Astrocyte (in vitro differentiated cells and primary cell): ENCODE results near the gene KRTAP21-2. TPM values are rescaled to one million over a fixed set of nuclear protein-coding genes. Genes with fewer than 3 reads are reported as not detected.

Source experiments
- DNase-seq: peaks from one replicate; pipeline ENCODE4 v3.0.0-alpha.2; 2010; ENCODE audit warnings: low read depth
- FAIRE-seq: peaks from 2 replicates; lab custom pipeline; 2011; peaks lifted over from hg19 to GRCh38; lab: Jason Lieb, UNC
- H2AFZ ChIP-seq: 2 replicates; pipeline ENCODE4 v1.6.0; 2012; ENCODE audit warnings: low read depth, low read length, inconsistent platforms
- H3K27ac ChIP-seq: 2 replicates; pipeline ENCODE4 v1.5.1; 2011; ENCODE audit warnings: low read depth, low read length, inconsistent platforms
- H3K27me3 ChIP-seq: 2 replicates; pipeline ENCODE4 v1.6.0; 2011; ENCODE audit warnings: low read length, inconsistent platforms; ENCODE audit not compliant: insufficient read depth
- H3K36me3 ChIP-seq: 2 replicates; pipeline ENCODE4 v1.5.1; 2011; ENCODE audit warnings: low read length, inconsistent platforms; ENCODE audit not compliant: insufficient read depth
- H3K4me1 ChIP-seq: 2 replicates; pipeline ENCODE4 v1.5.1; 2011; ENCODE audit warnings: low read length, inconsistent platforms; ENCODE audit not compliant: insufficient read depth
- H3K4me2 ChIP-seq: 2 replicates; pipeline ENCODE4 v1.6.0; 2012; ENCODE audit warnings: low read length, inconsistent platforms
- H3K4me3 ChIP-seq: 2 replicates; pipeline ENCODE4 v1.5.1; 2011; ENCODE audit warnings: low read depth, mild to moderate bottlenecking, low read length, inconsistent platforms; ENCODE audit not compliant: insufficient read depth
- H3K79me2 ChIP-seq: 2 replicates; pipeline ENCODE4 v1.6.0; 2012; ENCODE audit warnings: mild to moderate bottlenecking, low read length, inconsistent platforms; ENCODE audit not compliant: insufficient read depth
- H3K9ac ChIP-seq: 2 replicates; pipeline ENCODE4 v1.6.0; 2012; ENCODE audit warnings: mild to moderate bottlenecking, low read length, inconsistent platforms
- H3K9me3 ChIP-seq: 2 replicates; pipeline ENCODE4 v1.5.1; 2012; ENCODE audit warnings: low read depth, mild to moderate bottlenecking, low read length, inconsistent platforms; ENCODE audit not compliant: insufficient read depth
- H4K20me1 ChIP-seq: 2 replicates; pipeline ENCODE4 v1.6.0; 2012; ENCODE audit warnings: low read length, inconsistent platforms; ENCODE audit not compliant: insufficient read depth
- H3K27ac Mint-ChIP-seq: one replicate; pipeline ENCODE4 v1.8.0; 2021; ENCODE audit warnings: mild to moderate bottlenecking, mixed read lengths; ENCODE audit not compliant: unreplicated experiment
- H3K27me3 Mint-ChIP-seq: one replicate; pipeline ENCODE4 v1.8.0; 2021; ENCODE audit warnings: low read depth, mixed read lengths; ENCODE audit not compliant: unreplicated experiment
- H3K36me3 Mint-ChIP-seq: one replicate; pipeline ENCODE4 v1.8.0; 2021; ENCODE audit warnings: low read depth, mixed read lengths; ENCODE audit not compliant: unreplicated experiment
- H3K4me1 Mint-ChIP-seq: one replicate; pipeline ENCODE4 v1.8.0; 2021; ENCODE audit warnings: low read depth, mixed read lengths; ENCODE audit not compliant: unreplicated experiment
- H3K4me3 Mint-ChIP-seq: one replicate; pipeline ENCODE4 v1.8.0; 2021; ENCODE audit warnings: mild to moderate bottlenecking, moderate library complexity, mixed read lengths; ENCODE audit not compliant: unreplicated experiment
- H3K9me3 Mint-ChIP-seq: one replicate; pipeline ENCODE4 v1.8.0; 2021; ENCODE audit warnings: mild to moderate bottlenecking, mixed read lengths; ENCODE audit not compliant: unreplicated experiment
- EZH2 ChIP-seq: IDR thresholded peaks from 2 replicates; pipeline ENCODE4 v1.6.1; 2012; ENCODE audit warnings: mild to moderate bottlenecking, low read length, inconsistent platforms; ENCODE audit not compliant: insufficient read depth
- total RNA-seq: library from RNA; stranded (reverse); gene quantifications from 2 replicates; pipeline ENCODE4 v1.2.1, GENCODE V29; 2021
- TF ChIP-seq, protein P1 (sequence below): IDR thresholded peaks from 2 replicates; pipeline ENCODE4 v1.5.1; 2011; ENCODE audit warnings: low read depth, mild to moderate bottlenecking, inconsistent platforms, low read length, moderate library complexity; ENCODE audit not compliant: insufficient read depth

The KRTAP21-2 gene
- total RNA-seq, 1 donor from 2014 or later = not detected

- H3K4me3 Mint-ChIP-seq = no peak overlapping the region
- H3K9me3 Mint-ChIP-seq = no peaks in the 10 kb centered on the region
- H3K4me1 ChIP-seq = peaks cover 3% of the 10 kb centered on the region
- H3K4me1 Mint-ChIP-seq = peaks cover 15% of the 10 kb centered on the region
- no peaks in the 10 kb centered on the region for H4K20me1 ChIP-seq
- H3K4me3 ChIP-seq = no peak overlapping the region
- no peak overlapping the region for H3K27ac Mint-ChIP-seq
- H2AFZ ChIP-seq = no peak overlapping the region
- no peak overlapping the region for H3K9ac ChIP-seq
- no peaks in the 10 kb centered on the region for H3K9me3 ChIP-seq
- H3K36me3 Mint-ChIP-seq = no peaks in the 10 kb centered on the region
- FAIRE-seq (no peak), DNase-seq (no peak)
- no peaks in the 10 kb centered on the region for H3K27me3 ChIP-seq
- no peak overlapping the region for H3K27ac ChIP-seq
- no peak overlapping the region for H3K4me2 ChIP-seq
- peaks cover 2% of the 10 kb centered on the region for H3K27me3 Mint-ChIP-seq
- TF ChIP-seq, protein P1, sequence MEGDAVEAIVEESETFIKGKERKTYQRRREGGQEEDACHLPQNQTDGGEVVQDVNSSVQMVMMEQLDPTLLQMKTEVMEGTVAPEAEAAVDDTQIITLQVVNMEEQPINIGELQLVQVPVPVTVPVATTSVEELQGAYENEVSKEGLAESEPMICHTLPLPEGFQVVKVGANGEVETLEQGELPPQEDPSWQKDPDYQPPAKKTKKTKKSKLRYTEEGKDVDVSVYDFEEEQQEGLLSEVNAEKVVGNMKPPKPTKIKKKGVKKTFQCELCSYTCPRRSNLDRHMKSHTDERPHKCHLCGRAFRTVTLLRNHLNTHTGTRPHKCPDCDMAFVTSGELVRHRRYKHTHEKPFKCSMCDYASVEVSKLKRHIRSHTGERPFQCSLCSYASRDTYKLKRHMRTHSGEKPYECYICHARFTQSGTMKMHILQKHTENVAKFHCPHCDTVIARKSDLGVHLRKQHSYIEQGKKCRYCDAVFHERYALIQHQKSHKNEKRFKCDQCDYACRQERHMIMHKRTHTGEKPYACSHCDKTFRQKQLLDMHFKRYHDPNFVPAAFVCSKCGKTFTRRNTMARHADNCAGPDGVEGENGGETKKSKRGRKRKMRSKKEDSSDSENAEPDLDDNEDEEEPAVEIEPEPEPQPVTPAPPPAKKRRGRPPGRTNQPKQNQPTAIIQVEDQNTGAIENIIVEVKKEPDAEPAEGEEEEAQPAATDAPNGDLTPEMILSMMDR = no peak
- no peak for TF ChIP-seq EZH2
- no peaks in the 10 kb centered on the region for H3K36me3 ChIP-seq
- no peaks in the 10 kb centered on the region for H3K79me2 ChIP-seq
These were observed 27.7 kb downstream of the KRTAP21-2 start for GRCh38 chr21:30719401-30719800.

DNA sequence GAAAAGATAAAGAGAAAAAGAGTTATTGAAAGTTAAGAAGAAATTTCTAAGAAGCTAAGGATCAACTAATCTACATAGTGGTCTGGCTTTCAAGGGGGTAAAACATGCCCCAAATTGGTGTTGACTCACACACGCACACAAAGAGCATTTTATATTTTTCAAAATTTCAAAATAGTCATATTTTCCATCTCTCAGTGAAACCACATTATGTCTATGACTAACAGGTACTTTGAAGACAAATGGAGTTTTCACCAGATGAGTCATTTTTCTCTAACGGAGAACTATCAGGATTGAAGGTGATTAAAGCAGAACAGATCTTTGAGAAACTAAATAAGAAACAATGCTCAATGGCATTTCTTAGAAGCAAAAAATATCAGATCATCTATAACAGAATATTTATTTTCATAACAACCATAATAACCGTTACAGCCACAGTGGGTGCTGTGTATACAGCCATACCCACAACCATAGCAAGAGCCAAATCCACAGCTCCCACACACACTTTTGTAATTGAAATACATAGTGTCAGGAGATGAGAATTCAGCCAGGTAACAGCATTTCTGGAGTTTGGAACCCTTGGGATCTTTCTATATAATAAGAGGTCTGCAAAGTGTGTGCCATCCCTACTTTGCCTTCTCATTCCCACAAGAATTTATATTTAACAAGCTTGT lies 28.7 kb downstream of the KRTAP21-2 start, which contains the start of gene KRTAP21-3:
Gene KRTAP21-3 (minus strand): TSS at position 539 of the 671 bp plus-strand sequence. CDS start 18 bp downstream, at position 521.
- no peak within 1 kb of the TSS for H3K4me3 Mint-ChIP-seq
- H3K4me1 ChIP-seq = peaks cover 3% of the 10 kb centered on the region
- peaks cover 17% of the 10 kb centered on the region for H3K4me1 Mint-ChIP-seq
- H3K27me3 Mint-ChIP-seq = no peaks in the 10 kb centered on the region
- peak within 1 kb of the TSS; percentile 45 for H3K27ac Mint-ChIP-seq
- H3K27me3 ChIP-seq = no peaks in the 10 kb centered on the region
- no peak within 1 kb of the TSS for H2AFZ ChIP-seq
- DNase-seq (peak; percentile 77), FAIRE-seq (no peak)
- H3K9me3 ChIP-seq = no peaks in the 10 kb centered on the region
- H3K36me3 Mint-ChIP-seq = no peaks in the 10 kb centered on the region
- H3K79me2 ChIP-seq = no peaks in the 10 kb centered on the region
- H3K9ac ChIP-seq = peak within 1 kb of the TSS; percentile 51
- H3K4me2 ChIP-seq = peak within 1 kb of the TSS; percentile 25
- H3K27ac ChIP-seq = peak within 1 kb of the TSS; percentile 67
- H3K4me3 ChIP-seq = no peak within 1 kb of the TSS
- H3K36me3 ChIP-seq = no peaks in the 10 kb centered on the region
- TF ChIP-seq, protein P1 = no peak
- no peak for TF ChIP-seq EZH2
- H3K9me3 Mint-ChIP-seq = no peaks in the 10 kb centered on the region
- no peaks in the 10 kb centered on the region for H4K20me1 ChIP-seq

DNA sequence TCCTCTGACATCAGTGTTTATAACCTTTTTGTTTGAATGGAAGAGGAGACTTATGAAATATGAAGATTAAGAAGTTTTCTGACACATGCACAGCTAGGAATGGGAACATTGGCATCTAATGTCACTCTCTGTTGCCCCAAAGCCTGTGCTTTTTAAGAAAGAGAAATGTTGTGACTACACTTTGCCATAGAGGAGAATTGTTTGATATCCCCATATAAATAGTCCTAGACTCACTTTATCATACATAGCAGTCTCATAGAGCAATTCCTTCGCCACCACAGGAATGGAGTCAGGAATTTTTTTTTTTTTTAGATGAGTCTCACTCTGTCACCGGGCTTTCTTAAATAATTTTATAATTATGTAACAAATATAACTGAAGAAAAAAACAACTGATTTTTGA lies 30.0 kb downstream of the KRTAP21-2 start:
- H3K36me3 Mint-ChIP-seq = no peaks in the 10 kb centered on the region
- H3K4me1 Mint-ChIP-seq = peaks cover 17% of the 10 kb centered on the region
- Histone ChIP-seq H3K9ac (no peak overlapping the region), H3K9me3 (no peaks in the 10 kb centered on the region), H3K4me1 (peaks cover 3% of the 10 kb centered on the region), H3K36me3 (no peaks in the 10 kb centered on the region), H3K4me3 (no peak overlapping the region), H3K4me2 (no peak overlapping the region), H3K27me3 (no peaks in the 10 kb centered on the region), H3K27ac (peak overlapping the region; percentile 50), H3K79me2 (no peaks in the 10 kb centered on the region), H2AFZ (no peak overlapping the region), H4K20me1 (no peaks in the 10 kb centered on the region)
- H3K4me3 Mint-ChIP-seq = no peak overlapping the region
- no peaks in the 10 kb centered on the region for H3K27me3 Mint-ChIP-seq
- TF ChIP-seq, protein P1 = no peak
- FAIRE-seq = no peak
- peaks cover 3% of the 10 kb centered on the region for H3K9me3 Mint-ChIP-seq
- DNase-seq = peak; percentile 34
- H3K27ac Mint-ChIP-seq = peak overlapping the region; percentile 63
